ENCODE measurements around the gene TPCN2. TPM values are rescaled to one million over a fixed set of nuclear protein-coding genes. Genes with fewer than 3 reads are reported as not detected.

Gene TPCN2
- total and polyA plus RNA-seq, 11 donors: 4.1 to 17.6 (median 7.5) TPM

DNA sequence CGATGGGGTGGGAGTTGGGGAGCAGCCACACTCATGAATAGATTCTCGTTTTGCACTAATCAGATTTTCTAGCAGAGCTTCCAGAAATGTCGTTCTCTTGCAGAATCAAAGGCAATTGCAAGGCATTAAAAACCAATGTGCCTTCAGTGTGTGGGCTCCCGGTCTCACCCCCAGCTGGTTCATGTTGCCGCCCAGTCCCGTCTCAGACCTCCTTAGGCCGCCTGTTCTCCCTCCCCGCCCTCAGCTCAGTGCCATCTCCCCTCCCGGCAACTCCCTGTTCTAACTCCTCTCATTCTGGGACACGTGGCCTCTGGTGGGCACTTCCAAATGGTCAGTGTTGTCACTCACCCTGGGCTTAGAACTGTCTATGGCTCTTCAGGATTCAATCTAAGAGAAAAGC, 64.5 kb downstream of the TPCN2 start:
- intact Hi-C loops (cut with DNase I): no loop called here
- peak in 1 of 5 donors; percentile 6 for DNase-seq
- H3K4me1 ChIP-seq: peaks cover 0 to 19% (median 8%) of the 10 kb centered on the region in 12 donors
- no peak for ATAC-seq
- no peaks in the 10 kb centered on the region for H3K36me3 ChIP-seq
- no peaks in the 10 kb centered on the region for H3K9me3 ChIP-seq
- TF ChIP-seq, protein P1, sequence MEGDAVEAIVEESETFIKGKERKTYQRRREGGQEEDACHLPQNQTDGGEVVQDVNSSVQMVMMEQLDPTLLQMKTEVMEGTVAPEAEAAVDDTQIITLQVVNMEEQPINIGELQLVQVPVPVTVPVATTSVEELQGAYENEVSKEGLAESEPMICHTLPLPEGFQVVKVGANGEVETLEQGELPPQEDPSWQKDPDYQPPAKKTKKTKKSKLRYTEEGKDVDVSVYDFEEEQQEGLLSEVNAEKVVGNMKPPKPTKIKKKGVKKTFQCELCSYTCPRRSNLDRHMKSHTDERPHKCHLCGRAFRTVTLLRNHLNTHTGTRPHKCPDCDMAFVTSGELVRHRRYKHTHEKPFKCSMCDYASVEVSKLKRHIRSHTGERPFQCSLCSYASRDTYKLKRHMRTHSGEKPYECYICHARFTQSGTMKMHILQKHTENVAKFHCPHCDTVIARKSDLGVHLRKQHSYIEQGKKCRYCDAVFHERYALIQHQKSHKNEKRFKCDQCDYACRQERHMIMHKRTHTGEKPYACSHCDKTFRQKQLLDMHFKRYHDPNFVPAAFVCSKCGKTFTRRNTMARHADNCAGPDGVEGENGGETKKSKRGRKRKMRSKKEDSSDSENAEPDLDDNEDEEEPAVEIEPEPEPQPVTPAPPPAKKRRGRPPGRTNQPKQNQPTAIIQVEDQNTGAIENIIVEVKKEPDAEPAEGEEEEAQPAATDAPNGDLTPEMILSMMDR (IDR thresholded peaks at IDR 0.05): no peak
- no peak overlapping the region for H3K4me3 ChIP-seq
- WGBS, 4 donors: 92 to 98% (median 95%) methylated on average over 10 of the region's 10 CpGs
- no peak overlapping the region for H3K27ac ChIP-seq
- no peaks in the 10 kb centered on the region for H3K27me3 ChIP-seq

DNA sequence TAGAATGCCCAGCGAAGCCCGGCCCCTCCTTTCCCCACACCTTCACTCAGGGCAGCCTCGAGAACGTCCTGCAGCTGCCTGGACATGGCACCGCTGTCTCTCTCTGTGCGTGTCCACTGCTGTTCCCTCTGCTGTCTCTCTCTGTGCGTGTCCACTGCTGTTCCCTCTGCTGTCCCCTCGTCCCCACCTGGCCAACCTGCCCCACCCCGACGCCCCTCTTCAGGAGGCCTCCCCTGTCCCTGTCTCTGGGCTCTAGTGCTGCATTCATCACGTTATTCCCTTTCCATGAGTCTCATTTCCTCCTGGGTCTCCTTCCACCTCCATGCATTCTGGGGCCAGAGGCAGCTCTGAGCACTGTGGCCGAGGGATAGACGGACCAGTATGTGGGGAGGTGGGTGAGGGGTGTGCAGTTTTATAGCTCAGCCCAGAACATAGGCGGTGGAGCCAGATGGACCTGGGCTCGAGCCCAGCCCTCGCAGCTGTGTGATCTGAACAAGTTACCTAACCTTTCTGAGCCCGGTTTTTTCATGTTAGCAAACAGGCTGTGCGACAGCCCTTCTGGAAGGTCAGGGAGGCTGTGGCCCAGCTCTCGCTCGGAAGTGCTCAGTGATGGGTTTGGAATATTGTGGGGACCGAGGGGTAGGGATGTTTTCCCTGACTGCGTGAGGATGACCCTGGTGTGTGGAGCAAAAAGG, 65.1 kb downstream of the TPCN2 start:
- TF ChIP-seq POLR2A (IDR thresholded peaks at IDR 0.05): no peak
- TF ChIP-seq, protein P1 (IDR thresholded peaks at IDR 0.05): no peak
- Histone ChIP-seq H3K36me3 (no peaks in the 10 kb centered on the region), H3K4me3 (no peak overlapping the region), H3K27ac (no peak overlapping the region), H3K27me3 (no peaks in the 10 kb centered on the region), H3K9me3 (no peaks in the 10 kb centered on the region), H3K4me1 (peaks cover 0 to 19% (median 8%) of the 10 kb centered on the region in 12 donors)
- intact Hi-C loops (cut with DNase I): no loop called here
- no peak for ATAC-seq
- DNase-seq: peak in 2 of 5 donors; percentile 9 to 16
- WGBS, 4 donors: 92 to 94% (median 93%) methylated on average over 21 to 22 of the region's 22 CpGs

DNA sequence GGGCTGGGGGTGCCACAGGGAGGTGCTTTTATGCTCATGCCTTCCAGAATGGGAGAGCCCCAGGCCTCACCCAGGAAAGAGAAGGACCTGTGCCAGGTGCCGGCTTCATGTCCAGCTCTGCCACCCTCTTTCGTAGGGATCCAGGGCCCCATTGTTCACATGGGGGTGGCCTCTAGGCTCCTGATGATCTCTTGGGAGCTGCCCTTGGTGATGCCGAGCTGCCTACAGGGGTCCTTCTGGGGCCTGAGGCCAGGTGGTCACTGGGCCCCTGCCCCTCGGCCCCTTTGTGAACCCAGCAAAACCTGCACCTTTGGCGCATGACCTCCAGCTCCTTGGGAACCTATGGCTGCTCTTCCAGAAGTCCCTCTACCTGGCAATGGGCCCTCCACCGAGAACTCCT, 65.6 kb downstream of the TPCN2 start:
- Histone ChIP-seq H3K36me3 (no peaks in the 10 kb centered on the region), H3K27ac (peak overlapping the region in 4 of 12 donors; percentile 53 to 79 (median 67)), H3K27me3 (no peaks in the 10 kb centered on the region), H3K4me3 (no peak overlapping the region), H3K9me3 (peaks cover 0 to 5% (median 0%) of the 10 kb centered on the region in 12 donors), H3K4me1 (peaks cover 0 to 19% (median 8%) of the 10 kb centered on the region in 12 donors)
- DNase-seq: peak in 2 of 5 donors; percentile 9 to 19
- intact Hi-C loops (cut with DNase I): no loop called here
- no peak for TF ChIP-seq POLR2A (IDR thresholded peaks at IDR 0.05)
- 77 to 91% (median 88%) methylated on average over 5 to 6 of the region's 6 CpGs for WGBS, 4 donors
- ATAC-seq: no peak

DNA sequence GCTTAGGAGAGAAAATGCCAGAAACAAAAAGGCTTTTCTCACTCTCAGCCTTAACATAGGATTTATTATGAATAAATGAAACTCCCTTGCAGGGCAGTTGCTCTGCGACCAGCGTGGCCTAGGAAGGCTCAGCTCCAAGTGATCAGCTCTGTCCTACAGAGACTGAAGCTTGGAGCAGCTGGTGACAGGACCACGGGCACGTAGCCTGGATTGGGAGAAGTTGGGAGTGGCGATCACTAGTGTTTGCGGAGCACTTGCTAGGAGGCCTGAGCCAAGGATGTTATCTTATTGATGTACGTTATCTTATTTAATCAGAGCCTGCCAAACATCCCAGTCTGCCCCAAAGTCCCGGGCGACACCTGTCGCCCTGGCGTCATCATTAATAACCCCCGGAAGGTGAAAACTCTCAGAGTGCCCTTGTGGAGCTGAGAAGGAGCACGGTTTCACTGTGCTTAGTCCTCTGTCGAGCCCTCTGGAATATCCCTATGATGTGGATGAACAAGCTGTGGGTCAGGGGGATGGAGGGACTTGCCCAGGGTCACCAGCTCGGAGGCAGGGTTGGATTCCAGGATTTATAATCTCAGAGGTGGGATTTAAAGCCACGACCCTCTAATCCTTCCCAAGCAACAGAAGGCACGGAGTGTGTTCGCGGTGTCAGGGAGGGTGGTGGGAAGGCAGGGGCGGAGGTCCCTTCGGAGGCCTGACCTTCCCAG, 66.2 kb downstream of the TPCN2 start:
- 46 to 64% (median 54%) methylated on average over 18 to 21 of the region's 21 CpGs for WGBS, 4 donors
- peak overlapping the region in 1 of 12 donors; percentile 5 for H3K4me3 ChIP-seq
- intact Hi-C loops (cut with DNase I): loop anchor here in 3 of 10 donors (5.0 kb wide), 1 partner anchor 527 kb away; the partner anchor contains the start of gene CCND1 (in 3 of the 3)
- H3K36me3 ChIP-seq: no peaks in the 10 kb centered on the region
- H3K27me3 ChIP-seq: no peaks in the 10 kb centered on the region
- ATAC-seq (peak; percentile 15 to 51 (median 40)), DNase-seq (peak in 1 of 5 donors; percentile 55)
- H3K27ac ChIP-seq: peak overlapping the region in 10 of 12 donors; percentile 38 to 79 (median 68)
- peaks cover 0 to 19% (median 8%) of the 10 kb centered on the region in 12 donors for H3K4me1 ChIP-seq
- TF ChIP-seq, protein P1 (IDR thresholded peaks at IDR 0.05): no peak
- TF ChIP-seq POLR2A (IDR thresholded peaks at IDR 0.05): no peak
- H3K9me3 ChIP-seq: peaks cover 0 to 5% (median 0%) of the 10 kb centered on the region in 12 donors

Measured in heart left ventricle (tissue), 16 donors.